Ramos (cell line): ENCODE data around the gene CDC42EP3.

ENCODE experiments used
- in situ Hi-C: fragments of 300-500 bp; cut with MboI; formaldehyde crosslinking; loops from one replicate; pipeline ENCODE4 v1.14.3; 2022; ENCODE audit warnings: low sequenced_read_pairs; ENCODE audit not compliant: unreplicated experiment

CDC42EP3 gene

DNA sequence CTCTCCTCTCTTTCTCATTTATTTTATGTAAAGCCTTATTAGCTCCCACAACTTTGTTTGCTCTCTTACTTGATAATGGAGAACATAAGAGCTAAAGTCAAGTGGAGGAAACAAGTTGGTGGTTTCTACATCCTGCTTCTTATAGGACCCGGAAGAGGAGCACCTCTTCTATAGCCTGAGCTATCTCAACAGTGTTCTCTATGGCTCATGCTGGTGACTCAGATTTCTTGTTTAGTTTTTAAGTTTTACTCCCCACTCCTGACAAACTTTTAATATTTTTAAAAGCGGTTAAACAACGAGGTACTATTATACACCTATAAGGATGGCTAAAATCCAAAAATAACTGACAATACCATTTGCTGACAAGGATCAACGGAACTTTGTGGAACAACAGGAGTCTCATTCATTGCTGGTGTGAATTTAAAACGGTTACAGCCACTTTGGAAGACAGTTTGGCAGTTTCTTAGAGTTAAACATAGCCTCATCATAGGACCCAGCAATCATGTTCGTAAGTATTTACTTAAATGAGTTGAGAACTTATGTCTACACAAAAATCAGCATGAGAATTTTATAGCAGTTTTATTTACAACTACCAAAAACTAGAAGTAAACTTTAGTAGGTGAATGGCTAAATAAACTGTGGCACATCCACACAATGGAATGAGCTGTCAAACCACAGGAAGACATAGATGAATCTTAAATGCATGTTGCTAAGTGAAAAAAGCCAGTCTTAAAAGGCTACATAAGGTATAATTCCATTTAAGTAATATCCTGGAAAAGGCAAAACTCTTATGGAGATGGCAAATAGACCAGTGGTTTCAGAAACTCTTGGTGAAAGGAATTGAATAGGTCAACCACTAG is 12.7 kb upstream of the CDC42EP3 start:
- in situ Hi-C loops: no loop called here

DNA sequence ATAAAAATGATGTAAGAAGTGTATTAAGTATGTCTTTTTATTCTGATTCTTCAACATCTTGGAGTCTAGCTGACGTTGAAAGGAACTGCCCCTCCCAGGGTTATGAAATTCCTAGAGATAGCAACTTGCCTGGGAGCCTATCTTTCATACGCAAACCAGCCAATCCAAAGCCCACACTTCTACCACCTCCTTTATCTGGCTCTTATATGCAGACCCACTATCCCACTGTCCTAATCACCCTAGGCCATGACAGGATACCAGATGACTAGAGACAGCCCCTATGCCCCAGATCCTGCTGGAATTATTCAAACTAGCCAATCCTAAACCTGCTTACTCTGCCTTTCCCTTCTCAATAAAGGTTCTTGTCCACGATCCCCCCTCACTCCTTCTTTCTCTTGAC is 11.8 kb upstream of the CDC42EP3 start:
- in situ Hi-C loops: no loop called here

DNA sequence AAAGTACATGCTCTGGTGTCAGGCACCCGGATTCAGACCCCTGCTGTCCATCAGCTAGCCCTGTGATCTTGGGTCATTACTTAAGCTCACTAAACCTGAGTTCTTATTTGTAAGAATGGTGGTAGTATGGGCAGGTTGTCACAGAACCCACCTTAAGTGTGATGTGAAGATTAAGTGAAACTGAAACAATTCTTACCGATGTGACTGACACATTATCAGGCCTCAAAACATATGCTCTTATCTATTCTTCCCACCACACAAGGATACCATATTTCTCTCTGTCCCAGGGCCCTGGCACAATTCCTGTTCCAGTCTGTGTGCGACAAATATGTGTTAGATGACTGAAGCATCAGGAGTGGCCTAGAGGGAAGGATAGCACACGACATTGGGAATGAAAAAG is 11.0 kb upstream of the CDC42EP3 start:
- in situ Hi-C loops: no loop called here

- in situ Hi-C loops: no loop called here
Measured at GRCh38 chr2:37681587-37681986, 10.1 kb upstream of the CDC42EP3 start.

DNA sequence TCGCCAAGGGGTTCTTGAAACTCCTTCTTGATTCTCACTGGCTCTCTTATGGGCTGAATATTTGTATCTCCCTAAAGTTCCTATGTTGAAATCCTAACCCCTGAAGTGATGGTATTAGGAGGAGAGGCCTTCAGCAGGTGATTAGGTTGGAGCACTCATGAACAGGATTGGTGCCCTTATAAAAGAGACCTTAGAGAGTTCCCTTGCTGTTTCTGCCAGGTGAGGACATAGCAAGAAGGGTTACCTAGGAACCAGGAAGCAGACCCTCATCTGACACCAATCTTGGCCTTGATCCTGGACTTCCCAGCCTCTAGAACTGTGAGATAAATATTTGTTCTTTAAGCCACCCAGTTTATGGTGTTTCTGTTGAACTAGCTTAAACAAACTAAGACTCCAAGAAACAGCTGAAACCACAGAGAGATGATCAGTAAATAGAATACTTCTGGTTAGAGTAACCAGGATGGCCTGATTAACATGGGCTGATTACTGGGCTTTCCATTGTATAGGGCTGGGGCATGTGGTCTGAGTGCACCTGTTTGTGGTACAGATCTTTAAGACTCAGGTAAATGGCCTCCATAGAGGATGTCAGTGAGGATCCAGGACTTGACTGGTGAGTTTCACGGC is 7.7 kb upstream of the CDC42EP3 start:
- in situ Hi-C loops: loop anchor here (10.0 kb wide), 1 partner anchor 284 kb away; no protein-coding TSS in a partner anchor

GRCh38 chr2:37676274-37676673 is 4.8 kb upstream of the CDC42EP3 start:
- in situ Hi-C loops: loop anchor here (10.0 kb wide), 1 partner anchor 281 kb away; no protein-coding TSS in a partner anchor

GRCh38 chr2:37674946-37675345 is 3.5 kb upstream of the CDC42EP3 start:
- in situ Hi-C loops: loop anchor here (10.0 kb wide), 1 partner anchor 280 kb away; no protein-coding TSS in a partner anchor

DNA sequence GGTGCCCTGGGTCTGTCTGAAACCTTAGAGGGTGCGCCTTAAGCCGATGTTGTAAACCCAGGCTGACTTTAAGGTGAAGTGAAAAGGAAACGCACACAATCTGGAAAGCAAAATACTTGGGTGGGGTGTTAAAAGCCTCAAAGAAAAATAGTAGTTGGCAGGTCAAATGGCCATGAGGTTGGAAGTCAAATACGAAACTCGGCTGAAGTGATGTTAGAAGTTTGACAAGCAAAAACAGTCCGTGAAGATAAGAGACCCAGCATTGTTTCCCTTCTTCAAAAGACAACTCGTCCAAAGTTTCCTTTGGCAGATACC is 1.4 kb upstream of the CDC42EP3 start:
- in situ Hi-C loops: loop anchor here (10.0 kb wide), 1 partner anchor 278 kb away; no protein-coding TSS in a partner anchor

- in situ Hi-C loops: loop anchor here (10.0 kb wide), 1 partner anchor 277 kb away; no protein-coding TSS in a partner anchor
Measured at GRCh38 chr2:37672104-37672869, 845 bp upstream of the CDC42EP3 start.

- in situ Hi-C loops: loop anchor here (10.0 kb wide), 1 partner anchor 277 kb away; no protein-coding TSS in a partner anchor
Measured at GRCh38 chr2:37671816-37672103, 318 bp upstream of the CDC42EP3 start.

- in situ Hi-C loops: loop anchor here (10.0 kb wide), 1 partner anchor 276 kb away; no protein-coding TSS in a partner anchor
Measured at GRCh38 chr2:37670378-37671008, 949 bp downstream of the CDC42EP3 start.

- in situ Hi-C loops: no loop called here
Measured at GRCh38 chr2:37669446-37669845, 2.0 kb downstream of the CDC42EP3 start.

DNA sequence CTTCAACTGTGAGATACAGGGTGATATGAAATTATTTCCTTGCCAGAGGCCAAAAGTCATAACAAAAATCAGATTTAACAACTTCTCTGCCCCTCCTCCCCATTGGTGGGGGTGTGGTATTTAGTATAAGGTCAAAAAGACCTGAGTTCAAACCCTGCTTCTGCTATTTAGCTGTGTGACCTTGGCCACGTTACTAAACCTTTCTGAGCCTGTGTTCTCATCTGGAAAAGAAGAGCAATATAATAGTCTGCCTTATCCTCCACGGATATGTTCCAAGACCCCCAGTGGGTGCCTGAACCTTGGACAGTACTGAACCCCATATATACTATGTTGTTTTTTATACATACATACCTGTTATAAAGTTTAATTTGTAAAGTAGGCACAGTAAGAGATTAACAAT is 3.7 kb downstream of the CDC42EP3 start:
- in situ Hi-C loops: no loop called here

DNA sequence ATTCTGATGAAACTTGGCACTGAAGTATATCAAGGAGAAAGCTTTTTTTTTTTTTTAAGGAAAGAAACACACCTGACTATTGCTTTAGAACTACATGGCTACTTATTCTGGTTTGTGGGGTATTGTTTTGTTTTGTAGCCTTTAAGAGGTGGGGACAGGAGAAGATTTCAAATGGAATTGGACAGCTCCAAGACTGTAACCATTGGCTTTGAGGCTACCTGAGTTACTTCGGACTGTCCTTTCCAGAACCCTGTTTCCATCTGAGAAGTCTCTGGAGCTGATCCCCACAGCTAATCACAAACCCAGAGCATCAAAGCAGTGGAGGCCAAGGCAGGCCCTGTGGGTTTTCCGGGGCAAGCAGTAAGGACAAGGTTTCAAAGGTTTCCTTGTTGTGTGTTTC is 4.7 kb downstream of the CDC42EP3 start:
- in situ Hi-C loops: no loop called here

DNA sequence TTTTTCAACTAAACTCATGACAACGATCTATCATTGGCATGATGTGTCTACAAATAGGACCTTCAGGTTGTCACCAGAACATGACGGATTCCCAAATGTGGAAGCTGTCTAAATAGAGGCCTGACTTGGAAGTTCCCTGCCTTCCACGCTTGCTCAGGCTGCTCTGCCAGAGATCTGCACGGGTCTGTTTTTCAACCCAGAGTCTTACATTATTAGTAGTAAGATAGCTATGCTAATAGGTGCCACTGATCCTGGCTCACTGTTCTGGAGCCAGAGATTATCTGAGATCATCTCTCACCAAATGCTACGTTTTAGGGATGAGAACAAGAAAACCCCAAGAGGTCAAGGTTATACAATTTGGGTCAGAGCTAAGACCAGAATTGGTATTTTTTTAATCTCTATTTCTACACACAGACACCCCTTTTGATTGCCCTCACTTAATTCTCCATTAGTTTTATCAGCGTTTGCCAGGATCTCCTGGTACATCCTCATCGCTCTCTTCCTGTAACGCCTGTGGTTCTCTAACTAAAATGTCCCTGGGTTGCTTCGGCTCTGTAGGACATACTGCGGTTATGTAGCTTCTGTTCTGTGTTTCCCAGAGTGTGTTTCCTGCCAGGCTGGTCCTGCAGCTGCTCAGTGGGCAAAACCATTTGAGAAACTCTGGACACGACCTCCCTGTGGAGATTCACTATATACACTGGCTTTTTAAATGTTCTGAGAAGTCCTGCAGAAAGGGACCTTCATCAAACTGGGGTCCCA is 5.7 kb downstream of the CDC42EP3 start:
- in situ Hi-C loops: no loop called here

GRCh38 chr2:37665043-37665442 is 6.4 kb downstream of the CDC42EP3 start:
- in situ Hi-C loops: no loop called here

- in situ Hi-C loops: no loop called here
Measured at GRCh38 chr2:37664231-37664643, 7.2 kb downstream of the CDC42EP3 start.

GRCh38 chr2:37663390-37663789 is 8.1 kb downstream of the CDC42EP3 start:
- in situ Hi-C loops: no loop called here

GRCh38 chr2:37659723-37660122 is 11.7 kb downstream of the CDC42EP3 start:
- in situ Hi-C loops: no loop called here

- in situ Hi-C loops: no loop called here
Measured at GRCh38 chr2:37658682-37659081, 12.8 kb downstream of the CDC42EP3 start.
